Measurements from ENCODE around the gene EDIL3. TPM values are rescaled to one million over a fixed set of nuclear protein-coding genes. Genes with fewer than 3 reads are reported as not detected.

EDIL3 gene
- total and polyA plus RNA-seq, 2 of the 13 experiments (the other 11 are each of a cell fraction or from before 2014, with no cell fraction given), result 0.01 TPM; not detected in 1

DNA sequence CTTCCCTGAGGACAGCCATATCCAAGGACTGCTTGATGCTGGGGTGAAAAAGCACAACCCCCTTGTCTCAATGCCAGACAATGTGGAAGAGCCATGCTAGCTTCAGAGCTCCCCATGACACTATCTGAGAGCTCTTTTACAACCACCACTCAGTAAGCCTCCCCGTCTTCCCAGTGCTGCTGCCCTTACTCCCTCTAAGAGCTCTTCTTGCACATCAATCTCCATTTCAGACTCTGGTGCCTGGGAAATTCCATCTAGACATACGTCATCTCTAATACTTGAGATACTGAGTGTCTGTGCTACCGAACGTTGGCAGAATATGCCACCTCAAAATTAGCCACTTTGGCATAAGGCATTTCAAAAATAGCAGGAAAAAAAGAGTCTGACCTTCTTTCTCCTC, 94.5 kb downstream of the EDIL3 start:
- FAIRE-seq (no peak), DNase-seq (ENCODE audit: low spot score) (no peak), ATAC-seq (no peak)
- Histone ChIP-seq H3K4me1 (ENCODE audit: insufficient read depth, low read length) (no peaks in the 10 kb centered on the region), H3K79me2 (ENCODE audit: insufficient read depth, low read length) (no peaks in the 10 kb centered on the region), H3K27ac (ENCODE audit: extremely low read length, insufficient read depth, low read length) (no peak overlapping the region), H3K27me3 (ENCODE audit: control insufficient read depth in 1 of 2, insufficient read depth in 2 of 2, low read length in 2 of 2) (no peaks in the 10 kb centered on the region), H3K36me3 (replicated peaks in 1 of 2; ENCODE audit: control insufficient read depth in 1 of 2, insufficient read depth in 2 of 2, low read length in 2 of 2) (no peaks in the 10 kb centered on the region), H3K4me3 (replicated peaks in 1 of 3; ENCODE audit: insufficient read depth in 1 of 3, low read depth in 2 of 3, low read length in 3 of 3) (no peak overlapping the region), H2AFZ (ENCODE audit: low read length) (no peak overlapping the region), H4K20me1 (ENCODE audit: insufficient read depth, low read length) (no peaks in the 10 kb centered on the region), H3K9ac (ENCODE audit: insufficient read depth, low read depth, low read length) (no peak overlapping the region), H3K4me2 (ENCODE audit: low read depth, low read length) (no peak overlapping the region), H3K9me3 (ENCODE audit: low read length) (no peaks in the 10 kb centered on the region)
- intact Hi-C loops (cut with micrococcal nuclease; ENCODE audit: unreplicated experiment), result no loop called here
- WGBS (ENCODE audit: low lambda C conversion rate), result 1% methylated on average over 4 of the region's 4 CpGs
- TF ChIP-seq ZNF430 (CRISPR knock-in tag; IDR thresholded peaks at IDR 0.05), result no peak
- TF ChIP-seq, protein P1, sequence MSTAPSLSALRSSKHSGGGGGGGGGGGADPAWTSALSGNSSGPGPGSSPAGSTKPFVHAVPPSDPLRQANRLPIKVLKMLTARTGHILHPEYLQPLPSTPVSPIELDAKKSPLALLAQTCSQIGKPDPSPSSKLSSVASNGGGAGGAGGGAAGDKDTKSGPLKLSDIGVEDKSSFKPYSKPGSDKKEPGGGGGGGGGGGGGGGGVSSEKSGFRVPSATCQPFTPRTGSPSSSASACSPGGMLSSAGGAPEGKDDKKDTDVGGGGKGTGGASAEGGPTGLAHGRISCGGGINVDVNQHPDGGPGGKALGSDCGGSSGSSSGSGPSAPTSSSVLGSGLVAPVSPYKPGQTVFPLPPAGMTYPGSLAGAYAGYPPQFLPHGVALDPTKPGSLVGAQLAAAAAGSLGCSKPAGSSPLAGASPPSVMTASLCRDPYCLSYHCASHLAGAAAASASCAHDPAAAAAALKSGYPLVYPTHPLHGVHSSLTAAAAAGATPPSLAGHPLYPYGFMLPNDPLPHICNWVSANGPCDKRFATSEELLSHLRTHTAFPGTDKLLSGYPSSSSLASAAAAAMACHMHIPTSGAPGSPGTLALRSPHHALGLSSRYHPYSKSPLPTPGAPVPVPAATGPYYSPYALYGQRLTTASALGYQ (CRISPR knock-in tag; IDR thresholded peaks at IDR 0.05), result no peak
- no peak for TF ChIP-seq PRMT3 (CRISPR knock-in tag; IDR thresholded peaks at IDR 0.05; ENCODE audit: borderline replicate concordance, low read depth)
- ChIA-PET POLR2A (no interaction called here), CTCF (ENCODE audit: low intra/inter-chr PET ratio, low total read pairs) (no interaction called here)
- in situ Hi-C loops (cut with HindIII; ENCODE audit: extremely low pct_ligation_motif_present, low pct_unique_long_range_greater_than_20kb), result no loop called here
- no TSS peak for BruUV-seq (replicated peaks)

DNA sequence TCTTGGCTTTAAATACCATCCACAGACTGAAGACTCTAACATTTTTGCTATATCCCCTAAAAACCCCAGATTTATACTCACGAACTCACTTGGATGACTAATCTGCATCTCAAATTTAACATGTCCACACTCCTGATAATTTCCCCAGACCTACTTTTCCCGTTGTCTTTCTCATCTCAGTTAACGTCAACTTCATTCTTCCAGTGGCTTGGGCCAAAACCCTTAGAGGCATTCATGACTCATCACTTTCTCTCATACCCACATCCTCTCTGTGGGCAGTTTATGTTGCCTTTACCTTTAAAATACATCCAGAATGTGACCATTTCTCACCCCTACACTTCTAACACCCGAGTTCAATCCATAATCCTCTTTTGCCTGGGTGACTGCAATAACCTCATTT, 96.7 kb downstream of the EDIL3 start:
- Histone ChIP-seq H4K20me1 (ENCODE audit: insufficient read depth, low read length) (no peaks in the 10 kb centered on the region), H3K36me3 (replicated peaks in 1 of 2; ENCODE audit: control insufficient read depth in 1 of 2, insufficient read depth in 2 of 2, low read length in 2 of 2) (no peaks in the 10 kb centered on the region), H3K27me3 (ENCODE audit: control insufficient read depth in 1 of 2, insufficient read depth in 2 of 2, low read length in 2 of 2) (no peaks in the 10 kb centered on the region), H3K79me2 (ENCODE audit: insufficient read depth, low read length) (no peaks in the 10 kb centered on the region), H3K4me1 (ENCODE audit: insufficient read depth, low read length) (no peaks in the 10 kb centered on the region), H3K9me3 (ENCODE audit: low read length) (no peaks in the 10 kb centered on the region), H3K9ac (ENCODE audit: insufficient read depth, low read depth, low read length) (no peak overlapping the region), H2AFZ (ENCODE audit: low read length) (no peak overlapping the region), H3K27ac (ENCODE audit: extremely low read length, insufficient read depth, low read length) (no peak overlapping the region), H3K4me2 (ENCODE audit: low read depth, low read length) (no peak overlapping the region), H3K4me3 (replicated peaks in 1 of 3; ENCODE audit: insufficient read depth in 1 of 3, low read depth in 2 of 3, low read length in 3 of 3) (no peak overlapping the region)
- 11% methylated on average over 4 of the region's 4 CpGs for WGBS (ENCODE audit: low lambda C conversion rate)
- TF ChIP-seq ZNF333 (CRISPR knock-in tag; IDR thresholded peaks at IDR 0.05; ENCODE audit: borderline replicate concordance), result no peak
- peak; percentile 67 for TF ChIP-seq NFE2L2 (IDR thresholded peaks at IDR 0.05; ENCODE audit: low read length)
- TF ChIP-seq MAFK (conservative IDR thresholded peaks at IDR 0.05 in 1 of 2, IDR thresholded peaks at IDR 0.05 in 1 of 2; ENCODE audit: low read length in 2 of 2), result peak; percentile 46 to 62; a peak in 3 of 4 replicates
- TF ChIP-seq, protein P2, sequence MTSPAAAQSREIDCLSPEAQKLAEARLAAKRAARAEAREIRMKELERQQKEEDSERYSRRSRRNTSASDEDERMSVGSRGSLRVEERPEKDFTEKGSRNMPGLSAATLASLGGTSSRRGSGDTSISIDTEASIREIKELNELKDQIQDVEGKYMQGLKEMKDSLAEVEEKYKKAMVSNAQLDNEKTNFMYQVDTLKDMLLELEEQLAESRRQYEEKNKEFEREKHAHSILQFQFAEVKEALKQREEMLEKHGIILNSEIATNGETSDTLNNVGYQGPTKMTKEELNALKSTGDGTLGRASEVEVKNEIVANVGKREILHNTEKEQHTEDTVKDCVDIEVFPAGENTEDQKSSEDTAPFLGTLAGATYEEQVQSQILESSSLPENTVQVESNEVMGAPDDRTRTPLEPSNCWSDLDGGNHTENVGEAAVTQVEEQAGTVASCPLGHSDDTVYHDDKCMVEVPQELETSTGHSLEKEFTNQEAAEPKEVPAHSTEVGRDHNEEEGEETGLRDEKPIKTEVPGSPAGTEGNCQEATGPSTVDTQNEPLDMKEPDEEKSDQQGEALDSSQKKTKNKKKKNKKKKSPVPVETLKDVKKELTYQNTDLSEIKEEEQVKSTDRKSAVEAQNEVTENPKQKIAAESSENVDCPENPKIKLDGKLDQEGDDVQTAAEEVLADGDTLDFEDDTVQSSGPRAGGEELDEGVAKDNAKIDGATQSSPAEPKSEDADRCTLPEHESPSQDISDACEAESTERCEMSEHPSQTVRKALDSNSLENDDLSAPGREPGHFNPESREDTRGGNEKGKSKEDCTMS (CRISPR knock-in tag; conservative IDR thresholded peaks at IDR 0.05), result no peak
- TF ChIP-seq ZNF335 (CRISPR knock-in tag; IDR thresholded peaks at IDR 0.05), result no peak
- CTCF ChIA-PET (ENCODE audit: low intra/inter-chr PET ratio, low total read pairs), result no interaction called here
- ATAC-seq, result no peak
- no peak for FAIRE-seq
- POLR2A ChIA-PET, result no interaction called here
- BruUV-seq (replicated peaks), result no TSS peak
- no peak for DNase-seq (ENCODE audit: low spot score)
- in situ Hi-C loops (cut with HindIII; ENCODE audit: extremely low pct_ligation_motif_present, low pct_unique_long_range_greater_than_20kb) (no loop called here), intact Hi-C loops (cut with micrococcal nuclease; ENCODE audit: unreplicated experiment) (no loop called here)

Measured in HepG2 (cell line).